Keratinocyte (primary cell): ENCODE results near the gene OLFML2B.

Experiments used
- EZH2 ChIP-seq: IDR thresholded peaks from one replicate; pipeline ENCODE4 v1.6.1; 2012; ENCODE audit warnings: inconsistent platforms, mild to moderate bottlenecking, low read length, moderate library complexity
- TF ChIP-seq, protein P1 (sequence below), 3 experiments: IDR thresholded peaks in 1 of 3; conservative IDR thresholded peaks in 1 of 3; optimal IDR thresholded peaks in 1 of 3; 2 replicates in 2 of 3; 3 replicates in 1 of 3; pipeline versions ENCODE3 to v1.5.1; 2011; ENCODE audit warnings: low read length in 3 of 3, mild to moderate bottlenecking in 3 of 3, moderate library complexity in 2 of 3, control low read depth in 1 of 3, inconsistent platforms in 1 of 3; ENCODE audit not compliant: insufficient read depth in 2 of 3; ENCODE audit errors: extremely low read depth in 1 of 3

DNA sequence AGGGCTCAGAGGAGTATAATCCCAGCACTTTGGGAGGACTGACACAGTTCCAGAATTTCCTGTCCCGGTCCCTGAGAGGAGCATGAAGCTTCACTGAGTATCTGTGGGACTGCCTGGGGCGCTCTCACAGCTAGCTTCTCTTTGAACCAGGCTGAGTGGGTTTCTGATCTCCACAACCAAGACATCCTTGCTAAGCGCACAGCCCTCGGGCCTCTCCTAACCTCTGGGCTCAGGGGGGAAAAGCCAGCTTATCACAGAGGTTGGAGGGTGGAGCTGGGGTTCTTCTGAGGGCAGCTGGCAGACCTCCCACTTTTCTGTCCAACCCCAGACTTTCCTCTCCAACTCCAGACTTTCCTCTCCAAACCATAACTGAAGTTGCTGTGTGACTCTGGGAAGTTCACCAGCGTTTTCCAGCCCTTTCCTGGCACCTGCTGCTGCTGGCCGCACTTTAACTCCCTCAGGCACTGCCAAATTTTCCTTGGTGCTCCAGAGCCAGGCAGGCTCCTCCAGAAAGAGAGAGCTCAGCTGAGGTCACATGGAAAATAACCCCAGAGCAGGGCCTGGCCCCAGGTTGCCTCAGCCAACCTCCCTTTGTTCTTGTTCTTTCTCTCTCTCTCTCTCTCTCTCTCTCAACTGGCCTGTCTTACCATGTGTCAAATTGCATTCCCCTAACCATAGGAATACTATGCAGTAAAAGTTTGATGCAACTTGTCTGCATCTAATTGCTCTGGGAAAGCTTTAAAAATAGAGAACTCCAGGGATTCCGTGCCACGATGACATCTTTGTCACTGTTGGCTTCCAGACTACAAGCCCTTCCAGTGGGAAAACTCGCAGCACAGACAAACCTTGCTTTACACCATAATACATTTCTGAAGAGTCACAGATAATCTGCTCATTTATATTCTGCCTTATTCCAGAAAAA is 49.5 kb downstream of the OLFML2B start:
- TF ChIP-seq, protein P1, sequence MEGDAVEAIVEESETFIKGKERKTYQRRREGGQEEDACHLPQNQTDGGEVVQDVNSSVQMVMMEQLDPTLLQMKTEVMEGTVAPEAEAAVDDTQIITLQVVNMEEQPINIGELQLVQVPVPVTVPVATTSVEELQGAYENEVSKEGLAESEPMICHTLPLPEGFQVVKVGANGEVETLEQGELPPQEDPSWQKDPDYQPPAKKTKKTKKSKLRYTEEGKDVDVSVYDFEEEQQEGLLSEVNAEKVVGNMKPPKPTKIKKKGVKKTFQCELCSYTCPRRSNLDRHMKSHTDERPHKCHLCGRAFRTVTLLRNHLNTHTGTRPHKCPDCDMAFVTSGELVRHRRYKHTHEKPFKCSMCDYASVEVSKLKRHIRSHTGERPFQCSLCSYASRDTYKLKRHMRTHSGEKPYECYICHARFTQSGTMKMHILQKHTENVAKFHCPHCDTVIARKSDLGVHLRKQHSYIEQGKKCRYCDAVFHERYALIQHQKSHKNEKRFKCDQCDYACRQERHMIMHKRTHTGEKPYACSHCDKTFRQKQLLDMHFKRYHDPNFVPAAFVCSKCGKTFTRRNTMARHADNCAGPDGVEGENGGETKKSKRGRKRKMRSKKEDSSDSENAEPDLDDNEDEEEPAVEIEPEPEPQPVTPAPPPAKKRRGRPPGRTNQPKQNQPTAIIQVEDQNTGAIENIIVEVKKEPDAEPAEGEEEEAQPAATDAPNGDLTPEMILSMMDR (optimal IDR thresholded peaks at IDR 0.05 in 1 of 3, IDR thresholded peaks at IDR 0.05 in 1 of 3, conservative IDR thresholded peaks at IDR 0.05 in 1 of 3; ENCODE audit: extremely low read depth in 1 of 3, insufficient read depth in 2 of 3, low read length in 3 of 3): no peak
- TF ChIP-seq EZH2: no peak
